ENCODE results near the gene PTPRD. TPM values are rescaled to one million over a fixed set of nuclear protein-coding genes. Genes with fewer than 3 reads are reported as not detected.

PTPRD gene
- total and polyA plus RNA-seq, 2 donors (not counting 1 experiment from before 2014, with no cell fraction given) = not detected

DNA sequence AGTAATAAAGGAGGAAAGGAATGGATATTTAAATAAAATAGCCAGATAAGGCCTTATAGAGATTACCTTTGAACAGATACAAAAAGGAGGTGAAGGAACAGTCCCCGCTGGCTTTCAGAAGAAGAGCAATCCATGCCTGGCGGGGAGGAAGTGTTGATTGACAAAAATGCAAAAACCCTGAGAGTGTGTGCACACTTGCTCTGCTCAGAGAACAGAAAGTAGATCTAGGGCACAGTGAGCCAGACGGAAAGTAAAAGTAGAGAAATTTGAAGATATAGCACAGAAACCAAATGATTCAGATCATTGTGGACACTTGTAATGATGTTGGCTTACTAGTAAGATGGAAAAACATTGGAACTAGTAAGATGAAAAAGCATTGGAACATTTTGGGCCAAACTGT lies 720.6 kb downstream of the PTPRD start:
- no peaks in the 10 kb centered on the region for H3K79me2 ChIP-seq (ENCODE audit: control insufficient read depth, insufficient read depth, low read length)
- DNase-seq (no peak), ATAC-seq (ENCODE audit: low read depth) (no peak)
- ChIA-PET POLR2A (no interaction called here), CTCF (no interaction called here)
- H3K4me1 Mint-ChIP-seq = no peaks in the 10 kb centered on the region
- H3K4me3 Mint-ChIP-seq = no peak overlapping the region
- no peaks in the 10 kb centered on the region for H3K9me3 Mint-ChIP-seq (ENCODE audit: insufficient read depth)
- WGBS (ENCODE audit: insufficient coverage) = 86% methylated on average over 3 of the region's 3 CpGs
- no peak overlapping the region for H2AFZ ChIP-seq (ENCODE audit: insufficient read depth, low read depth, low read length, poor library complexity, severe bottlenecking)
- H3K27ac Mint-ChIP-seq = no peak overlapping the region
- intact Hi-C loops (cut with micrococcal nuclease) = no loop called here
- no peak overlapping the region for H3K27ac ChIP-seq (ENCODE audit: low read length in 2 of 2)
- H3K9ac ChIP-seq (ENCODE audit: low read length) = no peak overlapping the region
- H4K20me1 ChIP-seq (ENCODE audit: control insufficient read depth, insufficient read depth, low read length, poor library complexity, severe bottlenecking) = no peaks in the 10 kb centered on the region
- H3K4me1 ChIP-seq (ENCODE audit: control insufficient read depth in 2 of 2, insufficient read depth in 2 of 2, low read length in 2 of 2) = no peaks in the 10 kb centered on the region
- H3K4me3 ChIP-seq (ENCODE audit: control extremely low read depth in 1 of 5, extremely low read depth in 1 of 5, insufficient read depth in 1 of 5, low read depth in 2 of 5, low read length in 4 of 5) = no peak overlapping the region
- no peak overlapping the region for H3K4me2 ChIP-seq (replicated peaks; ENCODE audit: low read depth, low read length, poor library complexity, severe bottlenecking)
- TF ChIP-seq, protein P1, sequence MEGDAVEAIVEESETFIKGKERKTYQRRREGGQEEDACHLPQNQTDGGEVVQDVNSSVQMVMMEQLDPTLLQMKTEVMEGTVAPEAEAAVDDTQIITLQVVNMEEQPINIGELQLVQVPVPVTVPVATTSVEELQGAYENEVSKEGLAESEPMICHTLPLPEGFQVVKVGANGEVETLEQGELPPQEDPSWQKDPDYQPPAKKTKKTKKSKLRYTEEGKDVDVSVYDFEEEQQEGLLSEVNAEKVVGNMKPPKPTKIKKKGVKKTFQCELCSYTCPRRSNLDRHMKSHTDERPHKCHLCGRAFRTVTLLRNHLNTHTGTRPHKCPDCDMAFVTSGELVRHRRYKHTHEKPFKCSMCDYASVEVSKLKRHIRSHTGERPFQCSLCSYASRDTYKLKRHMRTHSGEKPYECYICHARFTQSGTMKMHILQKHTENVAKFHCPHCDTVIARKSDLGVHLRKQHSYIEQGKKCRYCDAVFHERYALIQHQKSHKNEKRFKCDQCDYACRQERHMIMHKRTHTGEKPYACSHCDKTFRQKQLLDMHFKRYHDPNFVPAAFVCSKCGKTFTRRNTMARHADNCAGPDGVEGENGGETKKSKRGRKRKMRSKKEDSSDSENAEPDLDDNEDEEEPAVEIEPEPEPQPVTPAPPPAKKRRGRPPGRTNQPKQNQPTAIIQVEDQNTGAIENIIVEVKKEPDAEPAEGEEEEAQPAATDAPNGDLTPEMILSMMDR (IDR thresholded peaks at IDR 0.05) = no peak
- TF ChIP-seq EZH2 (IDR thresholded peaks at IDR 0.05; ENCODE audit: borderline replicate concordance, insufficient read depth, low read depth, low read length, poor library complexity, severe bottlenecking) = no peak
- H3K9me3 ChIP-seq (ENCODE audit: control extremely low read depth in 1 of 3, control insufficient read depth in 2 of 3, insufficient read depth in 1 of 3, low read length in 2 of 3) = peaks cover 0 to 2% (median 0%) of the 10 kb centered on the region in 3 donors
- H3K36me3 ChIP-seq (replicated peaks in 1 of 2; ENCODE audit: control extremely low read depth in 1 of 2, control insufficient read depth in 1 of 2, extremely low read depth in 1 of 2, insufficient read depth in 2 of 2, low read length in 1 of 2) = no peaks in the 10 kb centered on the region
- no peaks in the 10 kb centered on the region for H3K27me3 Mint-ChIP-seq
- H3K27me3 ChIP-seq (replicated peaks in 1 of 4; ENCODE audit: control extremely low read depth in 1 of 4, control insufficient read depth in 3 of 4, insufficient read depth in 4 of 4, low read length in 3 of 4) = no peaks in the 10 kb centered on the region

DNA sequence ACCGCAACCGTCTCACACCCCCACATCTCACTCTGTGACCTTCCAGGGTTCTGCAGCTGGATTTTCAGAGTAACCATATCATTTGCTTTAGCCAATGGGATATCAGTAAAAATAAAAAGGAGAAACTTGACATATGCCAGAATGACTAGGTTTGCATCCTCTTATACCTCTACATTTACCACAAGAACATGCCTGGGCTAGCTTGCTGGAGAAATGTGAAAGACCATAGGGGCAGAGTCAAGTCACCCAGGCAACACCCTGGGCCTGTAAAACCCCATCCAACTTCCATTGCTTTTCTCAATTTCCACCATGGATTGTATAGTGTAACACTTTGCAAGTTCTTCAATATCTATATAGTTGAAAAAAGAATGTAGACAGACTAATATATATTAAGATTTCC lies 731.1 kb downstream of the PTPRD start:
- ATAC-seq (ENCODE audit: low read depth) (no peak), DNase-seq (no peak)
- Mint-ChIP-seq H3K4me1 (no peaks in the 10 kb centered on the region), H3K27ac (no peak overlapping the region), H3K9me3 (ENCODE audit: insufficient read depth) (no peaks in the 10 kb centered on the region), H3K27me3 (no peaks in the 10 kb centered on the region), H3K4me3 (no peak overlapping the region)
- no peak for TF ChIP-seq EZH2 (IDR thresholded peaks at IDR 0.05; ENCODE audit: borderline replicate concordance, insufficient read depth, low read depth, low read length, poor library complexity, severe bottlenecking)
- TF ChIP-seq, protein P1 (IDR thresholded peaks at IDR 0.05) = no peak
- Histone ChIP-seq H3K36me3 (replicated peaks in 1 of 2; ENCODE audit: control extremely low read depth in 1 of 2, control insufficient read depth in 1 of 2, extremely low read depth in 1 of 2, insufficient read depth in 2 of 2, low read length in 1 of 2) (no peaks in the 10 kb centered on the region), H3K9ac (ENCODE audit: low read length) (no peak overlapping the region), H2AFZ (ENCODE audit: insufficient read depth, low read depth, low read length, poor library complexity, severe bottlenecking) (no peak overlapping the region), H3K79me2 (ENCODE audit: control insufficient read depth, insufficient read depth, low read length) (no peaks in the 10 kb centered on the region), H3K27me3 (replicated peaks in 1 of 4; ENCODE audit: control extremely low read depth in 1 of 4, control insufficient read depth in 3 of 4, insufficient read depth in 4 of 4, low read length in 3 of 4) (no peaks in the 10 kb centered on the region), H3K27ac (ENCODE audit: low read length in 2 of 2) (no peak overlapping the region), H3K4me2 (replicated peaks; ENCODE audit: low read depth, low read length, poor library complexity, severe bottlenecking) (no peak overlapping the region), H3K9me3 (ENCODE audit: control extremely low read depth in 1 of 3, control insufficient read depth in 2 of 3, insufficient read depth in 1 of 3, low read length in 2 of 3) (no peaks in the 10 kb centered on the region), H3K4me1 (ENCODE audit: control insufficient read depth in 2 of 2, insufficient read depth in 2 of 2, low read length in 2 of 2) (no peaks in the 10 kb centered on the region), H3K4me3 (ENCODE audit: control extremely low read depth in 1 of 5, extremely low read depth in 1 of 5, insufficient read depth in 1 of 5, low read depth in 2 of 5, low read length in 4 of 5) (no peak overlapping the region), H4K20me1 (ENCODE audit: control insufficient read depth, insufficient read depth, low read length, poor library complexity, severe bottlenecking) (no peaks in the 10 kb centered on the region)
- ChIA-PET POLR2A (no interaction called here), CTCF (no interaction called here)
- intact Hi-C loops (cut with micrococcal nuclease) = no loop called here
- WGBS (ENCODE audit: insufficient coverage) = no CpG with 5 or more reads among the region's 2 CpGs

All from B cell (primary cell).